GDM1 (cell line): Measurements from ENCODE around the gene C11orf24.
"Not testable (repeated sequence)": the region's sequence is repeated elsewhere in the genome, so short reads cannot be mapped to it uniquely, and the experiment has no call there.

ENCODE experiments used
- DNase-seq: peaks from one replicate; lab custom pipeline; 2025; lab: John Stamatoyannopoulos, UW

C11orf24 gene

DNA sequence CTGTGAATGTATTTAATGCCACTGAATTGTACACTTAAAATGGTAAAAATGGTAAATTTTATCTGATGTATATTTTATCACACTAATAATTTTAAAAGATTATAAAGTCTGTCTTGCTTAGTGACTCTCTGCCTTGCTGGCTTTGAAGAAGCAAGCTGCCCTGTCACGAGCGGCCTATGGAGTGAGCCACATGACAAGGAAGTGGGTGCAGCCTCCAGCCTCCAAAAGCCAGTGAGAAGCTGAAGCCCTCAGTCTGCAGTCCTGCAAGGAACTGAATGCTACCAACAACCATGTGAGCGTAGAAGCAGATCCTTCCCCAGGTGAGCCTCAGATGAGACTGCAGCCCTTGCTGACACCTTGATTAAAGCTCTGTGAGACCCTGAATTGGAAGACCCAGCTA is 20.0 kb downstream of the C11orf24 start:
- DNase-seq = no peak

DNA sequence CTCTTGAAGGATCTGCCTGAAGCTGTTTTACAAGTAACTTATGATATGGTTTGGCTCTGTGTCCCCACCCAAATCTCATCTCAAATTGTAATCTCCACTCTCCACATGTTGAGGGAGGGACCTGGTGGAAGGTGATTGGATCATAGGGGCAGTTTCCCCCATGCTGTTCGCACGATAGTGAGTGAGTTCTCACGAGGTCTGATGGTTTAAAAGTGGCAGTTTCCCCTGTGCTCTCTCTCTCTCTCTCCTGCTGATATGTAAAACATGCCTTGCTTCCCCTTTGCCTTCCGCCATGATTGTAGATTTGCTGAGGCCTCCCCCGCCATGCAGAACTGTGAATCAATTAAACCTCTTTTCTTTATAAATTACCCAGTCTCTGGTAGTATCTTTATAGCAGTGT is 26.9 kb downstream of the C11orf24 start:
- DNase-seq = not testable (repeated sequence)

DNA sequence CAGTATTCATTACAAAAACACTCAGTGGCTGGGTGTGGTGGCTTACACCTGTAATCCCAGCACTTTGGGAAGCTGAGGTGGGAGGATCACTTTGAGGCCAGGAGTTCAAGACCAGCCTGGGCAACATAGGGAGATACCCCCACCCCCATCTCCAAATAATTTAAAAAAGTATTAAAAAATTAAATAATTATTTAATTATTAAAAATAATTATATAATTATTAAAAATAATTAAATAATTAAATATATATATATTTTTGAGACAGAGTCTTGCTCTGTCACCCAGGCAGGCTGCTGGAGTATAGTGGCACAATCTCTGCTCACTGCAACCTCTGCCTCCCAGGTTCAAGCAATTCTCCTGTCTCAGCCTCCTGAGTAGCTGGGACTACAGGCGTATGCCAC is 27.9 kb downstream of the C11orf24 start:
- not testable (repeated sequence) for DNase-seq

DNA sequence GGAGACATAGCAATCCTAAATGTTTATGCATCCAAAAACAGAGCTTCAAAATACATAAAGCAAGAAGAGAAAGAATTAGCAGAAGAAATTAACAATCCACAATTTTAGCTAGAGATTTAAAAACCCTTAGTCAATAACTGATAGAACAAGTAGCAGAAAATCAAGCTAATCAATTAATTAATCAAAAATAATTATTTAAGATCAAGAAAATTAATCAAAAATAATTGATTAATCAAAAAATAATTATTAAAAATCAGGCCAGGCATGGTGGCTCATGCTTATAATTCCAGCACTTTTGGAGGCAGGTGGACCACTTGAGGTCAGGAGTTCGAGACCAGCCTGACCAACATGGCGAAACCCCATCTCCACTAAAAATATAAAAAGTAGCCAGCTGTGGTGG is 29.2 kb downstream of the C11orf24 start:
- DNase-seq = no peak

DNA sequence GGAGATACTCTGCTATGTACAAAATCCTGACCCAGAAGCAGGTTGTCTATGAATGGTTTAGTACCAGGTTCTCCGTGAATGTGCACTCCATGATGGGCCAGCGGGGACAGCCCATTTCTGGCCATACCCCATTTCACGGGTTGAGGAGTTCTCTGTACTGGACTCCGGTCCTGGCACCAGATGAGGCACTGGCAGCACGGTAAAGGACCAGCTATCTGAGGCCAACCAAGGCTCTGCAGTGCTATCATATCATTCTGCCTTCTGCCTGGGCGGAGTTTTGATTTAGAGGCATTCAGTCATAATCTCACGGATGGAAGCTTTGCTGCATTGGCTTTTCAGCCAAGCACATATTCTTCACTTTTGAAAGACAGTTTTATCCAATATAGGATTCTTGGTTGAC is 40.2 kb downstream of the C11orf24 start:
- DNase-seq = no peak

DNA sequence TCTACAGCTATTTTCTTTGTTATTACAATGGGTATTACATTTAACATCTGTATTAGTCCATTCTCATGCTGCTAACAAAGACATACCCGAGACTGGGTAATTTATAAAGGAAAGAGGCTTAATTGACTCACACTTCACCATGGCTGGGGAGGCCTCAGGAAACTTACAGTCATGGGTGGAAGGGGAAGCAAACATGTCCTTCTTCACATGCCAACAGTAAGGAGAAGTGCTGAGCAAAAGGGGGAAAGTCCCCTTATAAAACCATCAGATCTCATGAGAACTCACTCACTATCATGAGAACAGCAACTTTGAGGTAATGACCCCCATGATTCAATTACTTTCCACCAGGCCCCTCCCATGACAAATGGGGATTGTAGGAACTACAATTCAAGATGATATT is 42.2 kb downstream of the C11orf24 start:
- no peak for DNase-seq

DNA sequence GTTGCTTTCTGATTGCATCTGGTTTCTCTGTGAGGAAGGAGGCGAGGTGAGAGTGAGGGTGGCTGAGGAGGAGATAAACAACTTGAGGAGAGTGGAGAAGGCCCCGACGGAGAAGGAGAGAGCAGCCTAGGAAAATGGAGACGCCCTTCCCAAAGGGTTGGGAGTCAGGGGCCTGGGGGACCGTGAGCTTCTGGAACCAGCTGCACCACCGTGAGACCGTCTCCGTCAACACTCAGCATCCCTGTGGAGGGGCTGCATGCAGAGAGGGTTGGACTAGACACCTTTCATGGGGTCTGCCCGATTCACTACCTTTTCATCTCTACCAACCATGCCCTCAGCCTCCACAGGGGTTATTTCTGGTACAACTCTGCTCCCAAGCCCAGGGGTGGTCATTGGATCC is 45.4 kb downstream of the C11orf24 start:
- no peak for DNase-seq

DNA sequence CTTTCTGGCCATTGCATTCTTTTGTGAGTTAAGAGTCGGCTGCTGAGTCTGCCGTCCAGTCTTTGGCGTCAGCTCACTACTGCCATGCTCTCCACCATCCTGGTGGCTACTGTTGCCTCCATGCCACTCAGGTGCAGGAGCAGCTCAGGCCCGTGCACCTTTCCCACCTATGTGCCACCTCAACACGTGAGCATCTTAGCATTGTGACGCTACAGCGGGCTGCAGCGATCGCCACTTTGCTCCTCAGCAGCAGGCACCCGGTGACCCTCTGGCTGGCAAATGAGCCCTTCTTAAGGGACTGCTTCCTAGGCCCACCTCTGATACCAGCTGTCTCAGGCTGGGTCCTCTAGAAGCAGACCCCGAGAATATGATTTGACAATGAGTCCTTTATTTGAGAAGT is 47.2 kb downstream of the C11orf24 start:
- no peak for DNase-seq

DNA sequence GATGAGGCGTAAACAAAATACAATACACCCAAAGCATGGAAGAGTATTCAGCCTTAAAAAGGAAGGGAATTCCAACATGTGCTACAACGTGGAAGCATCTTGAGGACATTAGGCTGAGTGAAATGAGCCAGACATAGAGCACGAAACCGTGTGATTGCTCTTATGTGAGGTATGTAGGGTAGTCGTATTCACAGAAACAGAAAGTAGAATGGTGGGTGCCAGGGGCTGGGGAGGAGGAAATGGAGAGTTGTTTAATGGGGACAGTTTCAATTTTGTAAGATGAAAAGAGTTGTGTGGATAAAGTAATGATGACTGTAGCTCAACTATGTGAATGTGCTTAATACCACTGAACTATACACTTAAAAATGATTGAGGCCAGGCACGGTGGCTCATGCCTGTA is 48.5 kb downstream of the C11orf24 start:
- DNase-seq = no peak

DNA sequence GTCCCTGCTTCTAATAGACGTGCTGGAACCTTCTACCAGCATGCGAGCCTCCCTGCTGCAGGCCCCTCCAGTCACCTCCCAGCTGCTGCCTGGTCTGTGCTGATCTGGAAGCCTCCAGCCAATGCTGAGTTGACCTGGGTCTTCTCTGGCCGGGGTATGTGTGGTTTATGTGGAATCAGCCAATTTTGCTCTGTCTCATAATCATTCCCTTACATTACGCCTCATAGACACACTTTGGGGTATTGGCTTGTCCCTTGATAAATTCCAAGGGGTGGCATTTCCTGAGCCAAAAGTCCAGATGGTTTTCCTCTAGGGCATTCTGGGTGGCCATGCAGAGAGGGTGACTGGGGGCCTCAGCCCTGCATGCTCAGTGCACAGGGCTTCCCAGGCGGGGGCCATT is 50.4 kb downstream of the C11orf24 start:
- no peak for DNase-seq

DNA sequence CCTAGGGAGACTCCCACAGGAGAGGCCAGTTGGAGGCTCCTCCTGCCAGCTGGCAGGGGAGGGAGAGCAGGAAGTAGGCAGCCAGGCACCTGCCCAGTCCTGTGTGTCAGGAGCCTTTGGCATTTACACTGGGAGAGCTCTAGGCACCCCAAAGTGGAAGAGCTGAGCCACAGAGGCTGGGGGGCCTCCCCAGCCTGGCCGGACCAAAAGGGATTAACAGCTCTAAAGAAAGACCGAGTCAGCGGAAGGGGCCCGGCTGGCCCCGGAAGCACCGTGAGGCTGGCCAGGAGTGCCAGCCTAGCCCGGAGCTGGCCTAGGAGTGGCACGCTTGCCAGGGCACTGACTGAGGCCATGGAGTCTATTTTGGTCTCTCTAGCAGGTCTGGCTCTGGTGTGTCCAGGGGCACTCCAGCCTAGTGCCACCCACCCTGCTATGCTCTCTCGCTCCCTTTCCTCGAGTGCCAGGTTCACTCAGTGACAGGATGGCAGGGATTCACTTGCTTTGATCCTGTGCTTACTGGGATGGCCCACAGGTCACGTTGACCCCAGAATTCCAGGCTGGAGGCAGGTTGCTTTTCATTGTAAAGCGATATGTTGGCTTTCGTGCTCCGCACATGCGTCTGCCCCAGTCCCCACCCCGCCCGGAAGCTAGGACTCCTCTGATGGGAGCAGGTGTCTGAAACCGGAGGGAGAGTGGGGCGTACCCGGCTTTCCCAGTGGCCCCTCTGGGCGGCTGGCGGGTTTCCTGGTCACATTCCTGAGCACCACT is 55.4 kb downstream of the C11orf24 start:
- DNase-seq = no peak

DNA sequence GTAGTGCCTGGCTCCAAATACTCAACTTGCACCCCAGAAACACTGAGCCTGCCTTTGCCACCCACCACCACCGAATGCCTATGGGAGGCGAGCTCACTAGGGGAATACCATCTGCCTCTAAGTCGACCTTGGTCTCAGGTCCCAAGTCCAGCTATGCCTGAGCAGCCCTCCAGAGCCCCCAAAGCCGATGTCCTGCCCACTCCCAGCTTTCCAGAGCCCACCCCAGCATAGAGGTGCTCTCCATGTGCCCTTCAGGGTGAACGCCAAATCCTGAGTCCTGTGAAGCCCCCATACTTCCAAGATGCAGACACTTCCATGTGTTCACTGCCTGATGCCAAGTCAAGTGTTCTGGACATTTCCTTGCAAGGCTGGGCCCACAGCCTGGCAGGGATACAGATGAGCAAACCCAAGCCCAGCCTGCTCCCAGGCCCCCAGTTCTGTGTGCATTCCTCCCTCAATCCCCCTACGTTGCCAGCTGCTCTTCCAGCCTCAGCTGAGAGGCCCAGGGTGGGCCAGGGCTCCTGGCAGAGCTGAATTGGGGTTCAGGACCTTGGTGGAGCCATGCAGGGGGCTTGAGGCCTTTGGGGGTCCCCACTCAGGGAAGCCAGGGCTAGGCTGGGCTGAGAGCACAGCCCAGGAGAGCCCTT is 56.1 kb downstream of the C11orf24 start:
- no peak for DNase-seq

DNA sequence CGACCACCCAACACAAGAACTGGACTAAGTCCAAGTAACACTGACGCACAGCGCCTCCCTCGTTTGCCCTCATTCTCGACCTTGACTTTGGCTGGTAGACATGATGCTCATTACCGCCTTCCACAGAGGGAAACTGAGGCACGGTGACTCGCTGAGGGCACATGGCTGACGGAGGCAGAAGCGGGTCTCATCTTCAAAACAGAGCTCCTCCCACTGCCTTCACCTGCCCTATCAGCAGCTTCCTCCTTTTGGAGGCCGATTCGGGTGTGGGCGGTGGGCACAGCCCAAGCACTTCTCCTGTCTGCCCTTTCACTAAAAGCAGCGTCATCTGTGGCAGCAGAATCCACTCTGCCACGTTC is 56.7 kb downstream of the C11orf24 start:
- no peak for DNase-seq

DNA sequence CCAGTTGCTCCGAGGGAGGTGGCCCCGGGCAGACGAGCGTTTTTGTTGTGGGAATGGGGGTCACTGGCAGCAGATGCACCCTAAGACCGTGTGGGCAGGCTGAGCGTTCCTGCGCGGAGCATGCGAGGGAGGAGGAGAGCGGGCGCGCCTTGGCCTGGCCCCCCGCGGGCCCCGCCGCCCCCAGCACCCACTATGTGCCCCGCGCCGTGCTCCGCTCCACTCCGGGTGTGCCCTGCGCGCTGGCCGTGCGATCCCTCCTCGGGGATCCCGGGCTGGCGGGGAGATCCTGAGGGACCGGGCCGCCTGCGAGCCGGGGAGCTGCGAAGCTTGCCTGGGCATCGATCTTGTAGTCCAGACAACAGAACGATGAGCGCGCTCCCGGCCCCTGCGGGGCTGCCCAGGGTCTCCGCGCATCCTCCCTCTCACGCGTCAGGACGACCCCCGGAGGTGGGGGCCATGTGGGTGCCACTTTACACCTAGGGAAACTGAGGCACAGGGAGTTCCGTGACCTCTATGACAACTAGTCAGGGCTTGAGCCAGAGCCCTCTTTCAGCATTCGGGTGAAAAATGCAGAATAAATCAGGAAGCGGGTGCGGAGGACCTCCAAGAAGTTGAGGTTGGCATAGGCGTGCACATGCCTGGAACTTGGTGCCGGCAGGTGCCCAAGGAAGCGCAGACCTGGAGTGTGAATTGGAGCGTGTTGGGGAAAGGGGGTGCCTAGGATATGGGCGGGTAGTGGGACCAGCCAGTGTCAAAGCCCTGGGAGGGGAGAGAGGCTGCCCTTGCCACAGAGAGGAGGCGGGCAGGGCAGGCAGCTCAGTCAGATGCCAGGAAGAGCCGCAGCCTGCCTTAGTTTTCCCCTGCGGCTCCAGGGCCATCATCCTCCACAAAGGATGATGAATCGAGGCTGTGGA is 57.3 kb downstream of the C11orf24 start:
- DNase-seq = no peak

DNA sequence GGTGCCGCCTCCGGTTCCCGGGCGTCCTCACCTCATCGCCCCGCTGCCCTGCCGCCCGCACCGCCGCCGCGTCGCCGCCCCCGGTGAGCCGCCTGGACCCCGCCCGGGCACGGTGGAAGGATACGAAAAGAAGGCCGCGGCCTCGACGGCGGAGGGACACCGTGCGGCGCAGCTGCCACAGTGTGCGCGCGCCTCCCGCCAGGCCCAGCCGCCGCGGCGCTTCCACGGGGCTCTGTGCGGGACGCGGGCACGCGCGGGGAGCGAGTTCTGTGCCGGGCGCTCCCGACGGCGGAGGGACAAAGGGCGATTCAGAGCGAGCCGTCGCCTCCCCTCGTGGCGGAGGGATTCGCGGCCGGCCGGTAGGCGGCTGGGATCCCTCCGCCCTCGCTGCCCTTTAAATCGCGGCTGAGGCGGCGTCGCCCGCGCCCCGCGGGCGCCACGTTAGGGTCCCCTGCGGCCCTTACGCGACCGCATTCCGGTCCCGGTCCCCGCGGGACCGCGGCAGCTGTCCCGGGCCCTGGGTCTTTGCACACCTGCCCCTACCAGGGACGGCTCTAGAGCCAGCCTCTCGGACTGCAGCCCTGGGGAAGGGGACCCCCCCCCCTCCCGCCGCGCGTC is 58.1 kb downstream of the C11orf24 start:
- DNase-seq = peak; percentile 93

DNA sequence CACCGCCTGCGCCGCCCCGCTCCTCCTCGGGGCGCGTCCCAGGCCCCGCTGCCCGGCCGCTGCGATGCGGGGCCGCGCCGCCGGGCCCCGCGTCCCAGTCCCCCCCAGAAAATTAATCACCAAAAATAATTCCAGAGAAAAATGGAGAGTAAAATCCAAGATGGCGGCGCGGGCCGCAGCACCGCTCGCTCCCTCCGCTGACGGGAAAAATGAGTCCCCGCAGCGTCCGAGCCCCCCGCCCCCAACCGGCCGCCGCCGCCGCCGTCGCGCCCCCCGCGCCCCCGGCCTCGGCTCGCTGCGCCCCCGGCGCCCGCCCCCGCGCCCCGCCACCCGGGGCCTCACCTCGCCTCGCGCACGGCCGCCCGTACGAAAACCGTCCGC is 58.6 kb downstream of the C11orf24 start, which contains the start of gene KMT5B:
Gene KMT5B (minus strand): TSS at position 162 of the 381 bp plus-strand sequence. CDS start 23,220 bp downstream, outside the sequence.
- no peak for DNase-seq

DNA sequence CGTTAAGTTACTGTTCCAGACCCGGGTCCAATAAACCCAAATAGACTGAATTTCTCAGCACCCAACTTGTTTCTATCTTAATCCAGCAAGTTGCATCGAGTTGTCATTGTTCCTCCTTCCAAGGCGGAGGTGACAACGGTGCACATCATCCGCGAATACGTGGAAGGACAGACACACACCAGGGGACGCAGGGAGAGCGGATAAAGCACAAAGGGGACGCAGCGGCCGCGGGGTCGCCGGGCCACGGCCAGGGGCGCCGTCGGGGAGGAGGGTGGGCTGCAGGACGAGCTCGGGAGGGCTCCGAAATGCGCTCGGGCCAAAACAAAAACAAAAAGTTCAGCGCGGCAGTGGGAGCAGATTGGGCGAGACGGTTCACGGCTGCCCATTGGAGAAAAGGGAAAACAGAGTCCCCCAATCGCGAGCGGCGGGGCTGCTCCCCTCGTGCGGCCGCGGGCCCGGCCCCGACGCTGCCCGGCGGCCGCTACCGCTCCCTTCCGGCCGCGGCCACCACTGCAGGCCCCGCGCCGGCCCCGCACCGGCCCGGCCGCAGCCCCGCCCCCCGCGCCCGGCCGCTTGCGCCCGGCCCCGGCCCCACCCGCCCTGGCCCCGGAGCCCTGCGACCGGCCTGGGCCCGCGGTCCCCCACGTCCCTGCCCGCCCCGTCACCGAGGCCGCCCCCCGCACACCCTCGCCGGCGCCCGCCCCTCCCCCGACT is 59.2 kb downstream of the C11orf24 start:
- peak; percentile 40 for DNase-seq

DNA sequence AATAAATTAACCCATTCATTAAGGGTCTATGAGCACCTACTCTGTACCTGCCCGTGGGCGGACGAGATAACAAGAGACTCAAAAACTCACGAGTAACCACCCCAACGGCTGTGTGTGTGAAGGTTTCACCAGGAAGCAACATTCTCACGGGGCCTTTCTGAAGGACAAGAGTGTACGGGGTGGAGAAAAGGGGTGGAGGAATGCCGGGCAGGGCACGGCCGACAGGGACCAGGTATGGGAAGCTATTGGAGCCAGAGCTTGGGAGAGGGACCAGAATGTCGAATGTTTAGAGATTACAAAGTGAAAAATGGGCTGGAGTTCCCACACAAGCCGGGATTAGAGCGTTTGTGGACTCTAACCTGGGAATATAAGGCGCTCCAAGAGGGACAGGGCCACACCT is 60.2 kb downstream of the C11orf24 start:
- DNase-seq = no peak
